Smooth muscle cell (in vitro differentiated cells): ENCODE data around the gene VWA8. TPM values are rescaled to one million over a fixed set of nuclear protein-coding genes. Genes with fewer than 3 reads are reported as not detected.
"Not testable (repeated sequence)": the region's sequence is repeated elsewhere in the genome, so short reads cannot be mapped to it uniquely, and the experiment has no call there.

ENCODE experiments used
- DNase-seq: peaks from one replicate; lab custom pipeline; 2025; ENCODE audit not compliant: unreplicated experiment; lab: John Stamatoyannopoulos, UW
- H2AFZ ChIP-seq: fragments of 200-600 bp; sonication (generic); 2 replicates; pipeline ENCODE4 v1.6.0; 2016; ENCODE audit warnings: antibody characterized with exemption, low read depth, mild to moderate bottlenecking
- H3F3A ChIP-seq: fragments of 200-600 bp; sonication (generic); 2 replicates; pipeline ENCODE4 v1.6.0; 2017; ENCODE audit warnings: antibody characterized with exemption, low read depth
- H3K27ac ChIP-seq: fragments of 200-600 bp; sonication (generic); 2 replicates; pipeline ENCODE4 v1.5.1; 2016; ENCODE audit warnings: low read depth, mild to moderate bottlenecking
- H3K27me3 ChIP-seq: fragments of 200-600 bp; sonication (generic); 2 replicates; pipeline ENCODE4 v1.6.1; 2016; ENCODE audit warnings: low read depth, mild to moderate bottlenecking
- H3K36me3 ChIP-seq: fragments of 200-600 bp; sonication (generic); 2 replicates; pipeline ENCODE4 v1.5.1; 2016; ENCODE audit warnings: low read depth
- H3K4me1 ChIP-seq: fragments of 200-600 bp; sonication (generic); 2 replicates; pipeline ENCODE4 v1.5.1; 2016; ENCODE audit warnings: low read depth
- H3K4me2 ChIP-seq: fragments of 200-600 bp; sonication (generic); 2 replicates; pipeline ENCODE4 v1.6.0; 2016; ENCODE audit warnings: mild to moderate bottlenecking
- H3K4me3 ChIP-seq: fragments of 200-600 bp; sonication (generic); 2 replicates; pipeline ENCODE4 v1.5.1; 2016; ENCODE audit warnings: mild to moderate bottlenecking
- H3K79me2 ChIP-seq: fragments of 200-600 bp; sonication (generic); 2 replicates; pipeline ENCODE4 v1.6.0; 2016; ENCODE audit warnings: low read depth, mild to moderate bottlenecking
- H3K9ac ChIP-seq: fragments of 200-600 bp; sonication (generic); 2 replicates; pipeline ENCODE4 v1.6.0; 2016; ENCODE audit warnings: low read depth
- H3K9me3 ChIP-seq: fragments of 200-600 bp; sonication (generic); replicated peaks from 2 replicates; pipeline ENCODE4 v1.5.1; 2016; ENCODE audit warnings: low read depth
- H4K20me1 ChIP-seq: fragments of 200-600 bp; sonication (generic); 2 replicates; pipeline ENCODE4 v1.6.0; 2016; ENCODE audit warnings: low read depth
- WGBS: methylation state at CpG from one replicate; pipeline ENCODE4 v1.1.7; 2016; ENCODE audit warnings: low lambda C conversion rate; 5-methylcytosine and 5-hydroxymethylcytosine counted together
- polyA plus RNA-seq: library from polyadenylated mRNA; unstranded; fragments of >200 nt; fragmentation: Nextera tagmentation; extraction: Ambion mirVana; gene quantifications from 2 replicates; pipeline ENCODE4 v1.2.1, GENCODE V29; 2016
- total RNA-seq: library from RNA; depleted of rRNA; stranded (reverse); fragments of >200 nt; gene quantifications from 2 replicates; pipeline ENCODE4 v1.2.3, GENCODE V29; 2014
- TF ChIP-seq, protein P1 (sequence below): fragments of 200-600 bp; sonication (generic); IDR thresholded peaks from 2 replicates; pipeline ENCODE4 v1.5.1; 2017; ENCODE audit warnings: borderline replicate concordance, mild to moderate bottlenecking, antibody characterized with exemption; ENCODE audit not compliant: insufficient read depth, poor library complexity, severe bottlenecking

The VWA8 gene
- total and polyA plus RNA-seq, 2 experiments from 2014 or later = 2.6 to 14.4 TPM

DNA sequence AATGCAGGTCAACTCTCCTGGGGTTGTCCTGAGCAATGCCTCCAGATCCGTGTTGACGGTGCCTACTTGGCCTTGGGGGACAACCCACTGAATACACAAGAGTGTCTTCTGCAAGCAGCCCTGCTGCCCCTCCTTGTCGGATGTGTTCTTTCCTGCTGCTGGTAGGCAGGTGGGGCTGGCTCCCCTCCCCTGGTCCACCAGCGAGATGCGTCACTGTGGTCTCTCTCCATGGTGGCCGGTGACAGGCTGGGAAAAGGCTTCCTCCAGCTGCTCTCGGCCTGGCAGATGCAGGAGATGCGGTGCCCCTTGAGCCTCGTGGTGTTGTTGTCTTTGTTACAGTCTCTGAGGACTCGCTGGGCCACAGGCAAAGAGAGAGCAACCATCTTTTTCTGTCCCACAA is 418.6 kb downstream of the VWA8 start:
- H3K4me3 ChIP-seq = no peak overlapping the region
- H3K27ac ChIP-seq = no peak overlapping the region
- no peaks in the 10 kb centered on the region for H3K4me1 ChIP-seq
- no peak overlapping the region for H2AFZ ChIP-seq
- no peaks in the 10 kb centered on the region for H3K79me2 ChIP-seq
- H4K20me1 ChIP-seq = no peaks in the 10 kb centered on the region
- TF ChIP-seq, protein P1, sequence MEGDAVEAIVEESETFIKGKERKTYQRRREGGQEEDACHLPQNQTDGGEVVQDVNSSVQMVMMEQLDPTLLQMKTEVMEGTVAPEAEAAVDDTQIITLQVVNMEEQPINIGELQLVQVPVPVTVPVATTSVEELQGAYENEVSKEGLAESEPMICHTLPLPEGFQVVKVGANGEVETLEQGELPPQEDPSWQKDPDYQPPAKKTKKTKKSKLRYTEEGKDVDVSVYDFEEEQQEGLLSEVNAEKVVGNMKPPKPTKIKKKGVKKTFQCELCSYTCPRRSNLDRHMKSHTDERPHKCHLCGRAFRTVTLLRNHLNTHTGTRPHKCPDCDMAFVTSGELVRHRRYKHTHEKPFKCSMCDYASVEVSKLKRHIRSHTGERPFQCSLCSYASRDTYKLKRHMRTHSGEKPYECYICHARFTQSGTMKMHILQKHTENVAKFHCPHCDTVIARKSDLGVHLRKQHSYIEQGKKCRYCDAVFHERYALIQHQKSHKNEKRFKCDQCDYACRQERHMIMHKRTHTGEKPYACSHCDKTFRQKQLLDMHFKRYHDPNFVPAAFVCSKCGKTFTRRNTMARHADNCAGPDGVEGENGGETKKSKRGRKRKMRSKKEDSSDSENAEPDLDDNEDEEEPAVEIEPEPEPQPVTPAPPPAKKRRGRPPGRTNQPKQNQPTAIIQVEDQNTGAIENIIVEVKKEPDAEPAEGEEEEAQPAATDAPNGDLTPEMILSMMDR = no peak
- no peaks in the 10 kb centered on the region for H3K36me3 ChIP-seq
- no peaks in the 10 kb centered on the region for H3K27me3 ChIP-seq
- 89% methylated on average over 10 of the region's 10 CpGs for WGBS
- no peak overlapping the region for H3K9ac ChIP-seq
- H3K9me3 ChIP-seq = no peaks in the 10 kb centered on the region
- no peak overlapping the region for H3K4me2 ChIP-seq
- H3F3A ChIP-seq = peaks cover 5% of the 10 kb centered on the region
- DNase-seq = no peak

DNA sequence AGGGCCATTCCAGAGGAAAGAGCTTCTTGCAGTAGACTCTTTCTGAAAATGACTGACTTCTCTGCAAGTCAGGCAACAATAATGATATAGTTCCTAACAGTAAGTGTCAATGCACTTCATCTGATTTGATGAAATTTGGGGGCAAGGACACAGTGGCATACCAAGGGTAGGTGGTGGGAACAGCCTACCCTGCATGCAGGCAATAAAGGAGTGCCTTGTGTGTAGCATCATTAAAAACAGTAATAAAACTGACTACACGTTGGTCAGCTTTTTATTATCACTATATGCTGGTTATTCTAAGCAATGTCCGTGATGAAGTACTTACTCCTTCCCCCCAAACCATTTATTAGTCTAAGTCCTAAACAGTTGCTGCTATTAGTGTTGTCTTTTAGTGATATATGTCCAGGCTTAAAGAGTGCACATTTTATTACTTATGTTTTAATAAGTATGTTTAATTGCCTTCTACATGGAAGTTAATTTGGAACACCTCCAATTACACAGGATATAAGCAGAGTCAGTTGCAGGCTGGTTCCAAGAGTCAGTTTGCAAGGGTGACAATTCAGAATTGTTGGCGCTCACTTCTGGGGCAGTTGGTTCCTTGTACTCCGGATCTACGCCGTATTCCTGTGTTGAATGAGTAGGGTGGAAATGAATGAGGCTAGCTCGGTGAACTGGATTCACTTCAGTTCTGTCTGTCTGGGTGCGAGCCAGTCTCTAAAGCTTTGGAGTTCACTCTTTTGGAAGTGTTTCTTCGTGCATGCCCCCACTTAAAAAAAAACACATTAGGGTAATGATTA is 419.6 kb downstream of the VWA8 start:
- no peak overlapping the region for H3K4me2 ChIP-seq
- H4K20me1 ChIP-seq = no peaks in the 10 kb centered on the region
- H3K27ac ChIP-seq = no peak overlapping the region
- H3K36me3 ChIP-seq = no peaks in the 10 kb centered on the region
- no peak overlapping the region for H2AFZ ChIP-seq
- H3F3A ChIP-seq = no peaks in the 10 kb centered on the region
- TF ChIP-seq, protein P1 = no peak
- 75% methylated on average over 9 of the region's 9 CpGs for WGBS
- DNase-seq = no peak
- no peaks in the 10 kb centered on the region for H3K9me3 ChIP-seq
- no peak overlapping the region for H3K4me3 ChIP-seq
- no peaks in the 10 kb centered on the region for H3K27me3 ChIP-seq
- H3K4me1 ChIP-seq = no peaks in the 10 kb centered on the region
- no peaks in the 10 kb centered on the region for H3K79me2 ChIP-seq
- no peak overlapping the region for H3K9ac ChIP-seq

DNA sequence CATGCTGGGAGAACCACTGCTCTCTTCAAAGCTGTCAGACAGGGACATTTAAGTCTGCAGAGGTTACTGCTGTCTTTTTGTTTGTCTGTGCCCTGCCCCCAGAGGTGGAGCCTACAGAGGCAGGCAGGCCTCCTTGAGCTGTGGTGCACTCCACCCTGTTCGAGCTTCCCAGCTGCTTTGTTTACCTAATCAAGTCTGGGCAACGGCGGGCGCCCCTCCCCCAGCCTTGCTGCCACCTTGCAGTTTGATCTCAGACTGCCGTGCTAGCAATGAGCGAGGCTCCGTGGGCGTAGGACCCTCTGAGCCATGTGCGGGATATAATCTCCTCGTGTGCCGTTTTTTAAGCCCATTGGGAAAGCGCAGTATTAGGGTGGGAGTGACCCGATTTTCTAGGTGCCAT is 420.7 kb downstream of the VWA8 start:
- not testable (repeated sequence) for H3K27ac ChIP-seq, H3K4me1 ChIP-seq, DNase-seq, H2AFZ ChIP-seq, H3K27me3 ChIP-seq, H3K4me2 ChIP-seq, H3K79me2 ChIP-seq, H3F3A ChIP-seq, H4K20me1 ChIP-seq, H3K9ac ChIP-seq, H3K36me3 ChIP-seq, H3K9me3 ChIP-seq, H3K4me3 ChIP-seq
- WGBS = 89% methylated on average over 13 of the region's 13 CpGs

DNA sequence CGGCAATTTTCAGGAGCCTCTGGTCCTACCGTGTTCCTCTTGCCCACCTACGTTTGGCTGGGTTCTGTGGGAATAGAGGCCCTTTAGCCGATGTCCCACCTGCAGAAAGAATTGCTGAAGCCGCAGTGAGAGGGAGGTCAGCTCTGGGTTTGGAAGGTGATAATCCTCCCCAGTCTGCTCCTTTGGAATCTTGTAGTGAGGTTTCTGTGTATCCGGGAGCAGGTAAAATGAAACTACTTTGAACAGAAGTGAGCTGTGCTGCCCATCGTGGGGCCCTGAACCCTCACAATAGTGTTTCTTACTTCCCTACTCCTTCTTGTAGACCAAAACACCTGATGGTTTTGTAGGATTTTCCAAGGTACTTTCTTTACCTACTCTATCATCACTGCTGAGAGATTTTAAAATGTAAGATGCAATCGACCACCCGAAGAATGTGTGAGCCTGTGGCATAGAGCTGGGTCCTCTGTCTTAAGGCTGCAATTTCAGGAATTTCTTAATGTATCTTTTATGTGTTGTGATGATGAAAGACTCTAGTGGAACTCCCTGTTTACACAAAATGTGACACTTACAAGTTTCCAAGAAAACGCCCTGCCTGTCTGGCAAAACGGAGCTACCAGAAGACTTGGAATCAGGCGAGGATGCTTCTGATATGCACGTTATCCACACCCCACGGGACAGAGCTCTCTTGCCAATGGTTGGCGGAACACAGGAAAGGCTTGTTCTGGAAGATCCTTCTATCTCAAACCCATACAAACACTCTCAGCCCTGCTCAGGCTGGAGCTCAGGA is 427.4 kb downstream of the VWA8 start:
- Histone ChIP-seq H3K4me3 (no peak overlapping the region), H2AFZ (no peak overlapping the region), H3K27ac (no peak overlapping the region), H3K27me3 (peaks cover 4% of the 10 kb centered on the region), H3F3A (no peaks in the 10 kb centered on the region), H3K4me1 (no peaks in the 10 kb centered on the region), H3K9ac (no peak overlapping the region), H3K9me3 (no peaks in the 10 kb centered on the region), H4K20me1 (no peaks in the 10 kb centered on the region), H3K79me2 (no peaks in the 10 kb centered on the region), H3K4me2 (no peak overlapping the region), H3K36me3 (no peaks in the 10 kb centered on the region)
- WGBS = 76% methylated on average over 15 of the region's 15 CpGs
- DNase-seq = no peak
- TF ChIP-seq, protein P1 = no peak
